DMS53 (cell line): ENCODE data around the gene GPR162.

Experiments
- DNase-seq: peaks from one replicate; lab custom pipeline; 2025; lab: John Stamatoyannopoulos, UW

Gene GPR162

GRCh38 chr12:6823182-6824084 is 1.8 kb downstream of the GPR162 start:
- no peak for DNase-seq

GRCh38 chr12:6824085-6824775 is 2.6 kb downstream of the GPR162 start:
- no peak for DNase-seq

GRCh38 chr12:6824901-6825381 is 3.3 kb downstream of the GPR162 start:
- peak; percentile 59 for DNase-seq

- peak; percentile 95 for DNase-seq
These were observed 3.9 kb downstream of the GPR162 start for GRCh38 chr12:6825398-6826124.

- DNase-seq: no peak
These were observed 4.6 kb downstream of the GPR162 start for GRCh38 chr12:6826125-6826733.

- no peak for DNase-seq
These were observed 5.3 kb downstream of the GPR162 start for GRCh38 chr12:6826734-6827436.

GRCh38 chr12:6827437-6827911 is 5.9 kb downstream of the GPR162 start:
- peak; percentile 92 for DNase-seq

GRCh38 chr12:6827982-6828780 is 6.6 kb downstream of the GPR162 start, which contains the start of gene P3H3:
P3H3 (plus strand) TSS chr12:6828407; CDS start chr12:6828441, 34 bp downstream.
- DNase-seq: peak; percentile 79

- DNase-seq: peak; percentile 76
These were observed 7.3 kb downstream of the GPR162 start for GRCh38 chr12:6828781-6829535.

GRCh38 chr12:6829536-6830220 is 8.1 kb downstream of the GPR162 start:
- DNase-seq: no peak

- no peak for DNase-seq
These were observed 8.8 kb downstream of the GPR162 start for GRCh38 chr12:6830286-6830890.

- DNase-seq: no peak
These were observed 9.4 kb downstream of the GPR162 start for GRCh38 chr12:6830999-6831398.

- no peak for DNase-seq
These were observed 9.9 kb downstream of the GPR162 start for GRCh38 chr12:6831450-6831995.

GRCh38 chr12:6832125-6832524 is 10.5 kb downstream of the GPR162 start:
- DNase-seq: no peak

GRCh38 chr12:6833189-6833890 is 11.7 kb downstream of the GPR162 start:
- DNase-seq: no peak

GRCh38 chr12:6834254-6834653 is 12.6 kb downstream of the GPR162 start:
- no peak for DNase-seq

GRCh38 chr12:6834873-6835272 is 13.3 kb downstream of the GPR162 start:
- no peak for DNase-seq
